ENCODE measurements around the gene GABARAPL1.
"Not testable (repeated sequence)": the region's sequence is repeated elsewhere in the genome, so short reads cannot be mapped to it uniquely, and the experiment has no call there.

GABARAPL1 gene

GRCh38 chr12:10197879-10198278 lies 14.8 kb upstream of the GABARAPL1 start:
- DNase-seq (ENCODE audit: low read depth): peak; percentile 42
- TF ChIP-seq CTCF (IDR thresholded peaks at IDR 0.05; ENCODE audit: insufficient read depth, low read depth, low read length, missing control alignments): no peak
- H3K4me3 ChIP-seq (ENCODE audit: low read depth, low read length): no peak overlapping the region

GRCh38 chr12:10204495-10204894 lies 8.2 kb upstream of the GABARAPL1 start:
- DNase-seq (ENCODE audit: low read depth); H3K4me3 ChIP-seq (ENCODE audit: low read depth, low read length): not testable (repeated sequence)

- DNase-seq (ENCODE audit: low read depth): no peak
- H3K4me3 ChIP-seq (ENCODE audit: low read depth, low read length): no peak overlapping the region
These were observed 7.4 kb upstream of the GABARAPL1 start for GRCh38 chr12:10205220-10205807.

GRCh38 chr12:10207136-10207535 lies 5.5 kb upstream of the GABARAPL1 start:
- DNase-seq (ENCODE audit: low read depth): no peak
- H3K4me3 ChIP-seq (ENCODE audit: low read depth, low read length): no peak overlapping the region
- no peak for TF ChIP-seq CTCF (IDR thresholded peaks at IDR 0.05; ENCODE audit: insufficient read depth, low read depth, low read length, missing control alignments)

More at GRCh38 chr12:10205220-10205807, 7.4 kb upstream of the GABARAPL1 start:
- TF ChIP-seq CTCF (IDR thresholded peaks at IDR 0.05; ENCODE audit: insufficient read depth, low read depth, low read length, missing control alignments): no peak

GRCh38 chr12:10210225-10210624 lies 2.5 kb upstream of the GABARAPL1 start:
- no peak for DNase-seq (ENCODE audit: low read depth)

GRCh38 chr12:10211101-10211939 lies 1.4 kb upstream of the GABARAPL1 start:
- TF ChIP-seq CTCF (IDR thresholded peaks at IDR 0.05; ENCODE audit: insufficient read depth, low read depth, low read length, missing control alignments): no peak
- DNase-seq (ENCODE audit: low read depth): no peak
- no peak overlapping the region for H3K4me3 ChIP-seq (ENCODE audit: low read depth, low read length)

More at GRCh38 chr12:10210225-10210624, 2.5 kb upstream of the GABARAPL1 start:
- TF ChIP-seq CTCF (IDR thresholded peaks at IDR 0.05; ENCODE audit: insufficient read depth, low read depth, low read length, missing control alignments): no peak
- H3K4me3 ChIP-seq (ENCODE audit: low read depth, low read length): no peak overlapping the region

GRCh38 chr12:10211940-10212738 lies 538 bp upstream of the GABARAPL1 start:
- TF ChIP-seq CTCF (IDR thresholded peaks at IDR 0.05; ENCODE audit: insufficient read depth, low read depth, low read length, missing control alignments): no peak
- peak overlapping the region; percentile 68 for H3K4me3 ChIP-seq (ENCODE audit: low read depth, low read length)
- peak; percentile 82 for DNase-seq (ENCODE audit: low read depth)
